Measurements from ENCODE around the gene IL1RN.

Gene IL1RN

GRCh38 chr2:113181258-113182051 lies 54.1 kb downstream of the IL1RN start:
- Histone ChIP-seq H3K27me3 (ENCODE audit: insufficient read depth, low read length) (no peaks in the 10 kb centered on the region), H3K27ac (ENCODE audit: low read length) (no peak overlapping the region), H3K9ac (ENCODE audit: low read depth, low read length) (no peak overlapping the region), H3K9me3 (ENCODE audit: insufficient read depth, low read depth, low read length) (no peaks in the 10 kb centered on the region), H3K4me3 (ENCODE audit: low read length) (no peak overlapping the region), H3K4me1 (ENCODE audit: insufficient read depth, low read length) (no peaks in the 10 kb centered on the region), H3K36me3 (ENCODE audit: insufficient read depth, low read depth, low read length) (no peaks in the 10 kb centered on the region)

GRCh38 chr2:113182471-113183260 lies 55.3 kb downstream of the IL1RN start:
- no peaks in the 10 kb centered on the region for H3K27me3 ChIP-seq (ENCODE audit: insufficient read depth, low read length)
- no peaks in the 10 kb centered on the region for H3K4me1 ChIP-seq (ENCODE audit: insufficient read depth, low read length)
- no peak overlapping the region for H3K27ac ChIP-seq (ENCODE audit: low read length)
- H3K4me3 ChIP-seq (ENCODE audit: low read length): no peak overlapping the region
- no peaks in the 10 kb centered on the region for H3K36me3 ChIP-seq (ENCODE audit: insufficient read depth, low read depth, low read length)
- H3K9ac ChIP-seq (ENCODE audit: low read depth, low read length): no peak overlapping the region
- no peaks in the 10 kb centered on the region for H3K9me3 ChIP-seq (ENCODE audit: insufficient read depth, low read depth, low read length)

- H3K36me3 ChIP-seq (ENCODE audit: insufficient read depth, low read depth, low read length): no peaks in the 10 kb centered on the region
Observed at GRCh38 chr2:113183264-113183663, 55.9 kb downstream of the IL1RN start.

More at GRCh38 chr2:113183264-113183663, 55.9 kb downstream of the IL1RN start:
- Histone ChIP-seq H3K9me3 (ENCODE audit: insufficient read depth, low read depth, low read length) (no peaks in the 10 kb centered on the region), H3K27ac (ENCODE audit: low read length) (no peak overlapping the region), H3K4me1 (ENCODE audit: insufficient read depth, low read length) (no peaks in the 10 kb centered on the region), H3K9ac (ENCODE audit: low read depth, low read length) (no peak overlapping the region), H3K27me3 (ENCODE audit: insufficient read depth, low read length) (no peaks in the 10 kb centered on the region), H3K4me3 (ENCODE audit: low read length) (no peak overlapping the region)

Measured in iPS-20b (cell line).